Body of pancreas (tissue), 4 donors: ENCODE data around the gene MSH4. TPM values are rescaled to one million over a fixed set of nuclear protein-coding genes. Genes with fewer than 3 reads are reported as not detected.

Experiments used
- ATAC-seq: fragments of 150-250 bp; one replicate; pipeline ENCODE4 v1.9.1; 2016
- DNase-seq, 4 donors: peaks; one replicate each; pipeline ENCODE4 v3.0.0-alpha.2; 2019
- H3K27ac ChIP-seq, 4 donors: fragments of 200-600 bp; sonication (generic); 1 replicate in 3 of 4; 2 replicates in 1 of 4; pipeline versions ENCODE4 v1.5.1 to v1.6.1; 2016 to 2019; ENCODE audit warnings: mild to moderate bottlenecking in 1 of 4, mixed read lengths in 1 of 4, moderate library complexity in 1 of 4
- H3K27me3 ChIP-seq, 2 donors: fragments of 200-600 bp; sonication (generic); one replicate each; pipeline ENCODE4 v1.6.0; 2016; ENCODE audit warnings: mild to moderate bottlenecking in 1 of 2
- H3K36me3 ChIP-seq, 2 donors: fragments of 200-600 bp; sonication (generic); replicated peaks in 1 of 2; 2 replicates each; pipeline ENCODE4 v1.5.1; 2016; ENCODE audit warnings: low read depth in 2 of 2; ENCODE audit not compliant: insufficient read depth in 1 of 2
- H3K4me1 ChIP-seq: fragments of 200-600 bp; sonication (generic); one replicate; pipeline ENCODE4 v1.6.0; 2016
- H3K4me3 ChIP-seq, 2 donors: fragments of 200-600 bp; sonication (generic); 1 replicate in 1 of 2; 2 replicates in 1 of 2; pipeline ENCODE4 v1.5.1; 2016 to 2019
- H3K9me3 ChIP-seq, 3 donors: fragments of 200-600 bp; sonication (generic); 1 replicate in 2 of 3; 2 replicates in 1 of 3; pipeline ENCODE4 v1.5.1; 2016
- CTCF ChIP-seq, 7 experiments: fragments of 450-650 bp in 4 of 7; fragments of 200-600 bp in 3 of 7; sonication (generic) in 3 of 7; IDR thresholded peaks; one replicate each; pipeline ENCODE4 v1.5.1; 2016 to 2019; ENCODE audit warnings: antibody characterized with exemption in 7 of 7
- POLR2A ChIP-seq, 3 donors: fragments of 450-650 bp; IDR thresholded peaks; one replicate each; pipeline ENCODE4 v1.6.1; 2016; ENCODE audit warnings: antibody characterized with exemption in 3 of 3, mild to moderate bottlenecking in 2 of 3
- WGBS, 2 donors: methylation state at CpG; one replicate each; pipeline ENCODE4 v1.1.5; 2017; 5-methylcytosine and 5-hydroxymethylcytosine counted together
- intact Hi-C: fragments of 100-400 bp; cut with DNase I; formaldehyde crosslinking; loops from one replicate; pipeline ENCODE4 v1.15.1; 2023
- total RNA-seq, 2 donors: library from RNA; depleted of rRNA; stranded (reverse); fragments of >200 nt; gene quantifications; one replicate each; pipeline ENCODE4 v1.1.0, GENCODE V29; 2016

The MSH4 gene
- total RNA-seq, 2 donors from 2014 or later: not detected

GRCh38 chr1:75785320-75785982 is 11.2 kb upstream of the MSH4 start:
- H3K27me3 ChIP-seq: no peaks in the 10 kb centered on the region
- peak; percentile 49 for ATAC-seq
- no peak for DNase-seq
- H3K4me3 ChIP-seq: peak overlapping the region; percentile 10 to 68
- TF ChIP-seq CTCF (IDR thresholded peaks at IDR 0.05) (no peak), POLR2A (IDR thresholded peaks at IDR 0.05) (no peak)
- 9 to 10% methylated on average over 9 of the region's 9 CpGs for WGBS, 2 donors
- H3K27ac ChIP-seq: peak overlapping the region; percentile 71 to 88 (median 86)
- no peaks in the 10 kb centered on the region for H3K9me3 ChIP-seq
- H3K4me1 ChIP-seq: peaks cover 42% of the 10 kb centered on the region
- intact Hi-C loops: loop anchor here (10.0 kb wide), 1 partner anchor 51 kb away; no protein-coding TSS in a partner anchor
- no peaks in the 10 kb centered on the region for H3K36me3 ChIP-seq

- peak within 1 kb of the TSS; percentile 71 to 88 (median 86) for H3K27ac ChIP-seq
- H3K4me3 ChIP-seq: peak within 1 kb of the TSS; percentile 20 to 68
These were observed 10.5 kb upstream of the MSH4 start, which contains the start of gene RABGGTB for GRCh38 chr1:75785983-75786853. TSS of gene RABGGTB (plus strand) at chr1:75786256. CDS start at chr1:75786272, 16 bp downstream.

GRCh38 chr1:75786901-75787493 is 9.7 kb upstream of the MSH4 start:
- Histone ChIP-seq H3K4me3 (peak overlapping the region; percentile 20 to 68), H3K36me3 (peaks cover 6 to 8% of the 10 kb centered on the region in 2 donors), H3K27ac (peak overlapping the region in 2 of 4 donors; percentile 85 to 88), H3K4me1 (peaks cover 54% of the 10 kb centered on the region), H3K27me3 (no peaks in the 10 kb centered on the region), H3K9me3 (no peaks in the 10 kb centered on the region)
- TF ChIP-seq CTCF (IDR thresholded peaks at IDR 0.05) (no peak), POLR2A (IDR thresholded peaks at IDR 0.05) (no peak)
- WGBS, 2 donors: 2 to 4% methylated on average over 10 of the region's 10 CpGs
- DNase-seq (no peak), ATAC-seq (no peak)
- intact Hi-C loops: loop anchor here (10.0 kb wide), 1 partner anchor 52 kb away; no protein-coding TSS in a partner anchor

More at GRCh38 chr1:75785983-75786853, 10.5 kb upstream of the MSH4 start, which contains the start of gene RABGGTB:
- Histone ChIP-seq H3K9me3 (no peaks in the 10 kb centered on the region), H3K27me3 (no peaks in the 10 kb centered on the region), H3K36me3 (no peaks in the 10 kb centered on the region), H3K4me1 (peaks cover 49% of the 10 kb centered on the region)
- WGBS, 2 donors: 0 to 1% methylated on average over 27 to 28 of the region's 28 CpGs
- peak; percentile 100 for ATAC-seq
- intact Hi-C loops: loop anchor here (10.0 kb wide), 1 partner anchor 51 kb away; no protein-coding TSS in a partner anchor
- DNase-seq: peak; percentile 95 to 98 (median 96)
- peak; percentile 51 to 95 (median 94) for TF ChIP-seq POLR2A (IDR thresholded peaks at IDR 0.05)
- peak in 1 of 7 experiments; percentile 7 for TF ChIP-seq CTCF (IDR thresholded peaks at IDR 0.05)

- Histone ChIP-seq H3K36me3 (peaks cover 11 to 13% of the 10 kb centered on the region in 2 donors), H3K9me3 (no peaks in the 10 kb centered on the region), H3K27me3 (no peaks in the 10 kb centered on the region), H3K4me1 (peaks cover 54% of the 10 kb centered on the region), H3K27ac (peak overlapping the region in 1 of 4 donors; percentile 88), H3K4me3 (peak overlapping the region; percentile 20 to 68)
- TF ChIP-seq POLR2A (IDR thresholded peaks at IDR 0.05): no peak
- TF ChIP-seq CTCF (IDR thresholded peaks at IDR 0.05): no peak
- intact Hi-C loops: loop anchor here (10.0 kb wide), 1 partner anchor 53 kb away; no protein-coding TSS in a partner anchor
- DNase-seq (no peak), ATAC-seq (no peak)
- WGBS, 2 donors: 15 to 16% methylated on average over 4 of the region's 4 CpGs
These were observed 9.2 kb upstream of the MSH4 start for GRCh38 chr1:75787524-75787923.
